ENCODE data around the gene LUC7L. TPM values are rescaled to one million over a fixed set of nuclear protein-coding genes. Genes with fewer than 3 reads are reported as not detected.
A peak's percentile ranks its signal among the peaks of the same experiment; 100 is the strongest.

LUC7L gene
- total RNA-seq, 1 experiment from 2014 or later = 137 TPM

GRCh38 chr16:265711-266110 lies 36.5 kb upstream of the LUC7L start:
- Histone ChIP-seq H3K4me1 (ENCODE audit: insufficient read depth, low read length) (no peaks in the 10 kb centered on the region), H4K5ac (ENCODE audit: insufficient read length, low read depth, low read length) (no peak overlapping the region), H3K4ac (ENCODE audit: low read depth, low read length) (no peak overlapping the region), H2BK20ac (ENCODE audit: low read depth, low read length, poor library complexity, severe bottlenecking) (no peak overlapping the region), H2BK15ac (ENCODE audit: low read depth, low read length) (no peak overlapping the region), H3K56ac (ENCODE audit: insufficient read length, low read depth, low read length) (no peak overlapping the region), H4K20me1 (ENCODE audit: control insufficient read depth, insufficient read depth, insufficient read length) (no peaks in the 10 kb centered on the region), H3K9me3 (ENCODE audit: control insufficient read depth, low read depth, low read length) (no peaks in the 10 kb centered on the region), H2BK12ac (ENCODE audit: insufficient read length, low read depth, low read length) (no peak overlapping the region), H2AK5ac (ENCODE audit: insufficient read length, low read length) (no peak overlapping the region), H3T11ph (ENCODE audit: low read length) (no peak overlapping the region), H3K79me1 (ENCODE audit: insufficient read depth, low read depth, low read length, poor library complexity, severe bottlenecking) (no peaks in the 10 kb centered on the region), H4K91ac (ENCODE audit: insufficient read length, low read depth, low read length) (no peak overlapping the region), H3K18ac (ENCODE audit: insufficient read length, low read depth, low read length) (no peak overlapping the region), H3K9ac (ENCODE audit: extremely low read depth, insufficient read length, low read length) (no peak overlapping the region), H3K4me2 (ENCODE audit: insufficient read depth, insufficient read length, low read length) (no peak overlapping the region), H3K14ac (ENCODE audit: insufficient read depth, low read length) (no peak overlapping the region), H2AFZ (ENCODE audit: low read length) (no peak overlapping the region), H2BK120ac (ENCODE audit: low read depth, low read length, poor library complexity, severe bottlenecking) (no peak overlapping the region), H3K79me2 (ENCODE audit: insufficient read depth, low read length) (no peaks in the 10 kb centered on the region), H3K27me3 (ENCODE audit: insufficient read depth, low read length) (no peaks in the 10 kb centered on the region), H2BK5ac (ENCODE audit: insufficient read length, low read length) (no peak overlapping the region), H4K8ac (replicated peaks; ENCODE audit: insufficient read length, low read depth, low read length) (no peak overlapping the region), H3K23ac (ENCODE audit: insufficient read length, low read depth, low read length) (no peak overlapping the region), H3K27ac (ENCODE audit: insufficient read length, low read depth, low read length) (no peak overlapping the region), H3K23me2 (ENCODE audit: insufficient read length, low read depth, low read length, poor library complexity, severe bottlenecking) (no peaks in the 10 kb centered on the region)
- Mint-ChIP-seq H3K27ac (peak overlapping the region; percentile 50 to 57 (median 51); a peak in 3 of 7 replicates), H3K9me3 (no peaks in the 10 kb centered on the region), H3K36me3 (ENCODE audit: insufficient read depth in 1 of 3, low read depth in 3 of 3) (peaks cover 5 to 30% (median 13%) of the 10 kb centered on the region in 3 experiments; a peak in 6 of 7 replicates), H3K27me3 (ENCODE audit: low read depth) (no peaks in the 10 kb centered on the region), H3K4me1 (peaks cover 0 to 6% of the 10 kb centered on the region in 2 experiments; a peak in 1 of 4 replicates), H3K4me3 (no peak overlapping the region)
- no peak for TF ChIP-seq CTCF (conservative IDR thresholded peaks at IDR 0.05)
- DNase-seq = peak; percentile 24
- WGBS (ENCODE audit: extremely low coverage, insufficient read length, low lambda C conversion rate) = no CpG with 5 or more reads among the region's 12 CpGs
